ENCODE measurements around the gene ANKS4B. TPM values are rescaled to one million over a fixed set of nuclear protein-coding genes. Genes with fewer than 3 reads are reported as not detected.
"Not testable (repeated sequence)": the region's sequence is repeated elsewhere in the genome, so short reads cannot be mapped to it uniquely, and the experiment has no call there.

ANKS4B gene, protein sequence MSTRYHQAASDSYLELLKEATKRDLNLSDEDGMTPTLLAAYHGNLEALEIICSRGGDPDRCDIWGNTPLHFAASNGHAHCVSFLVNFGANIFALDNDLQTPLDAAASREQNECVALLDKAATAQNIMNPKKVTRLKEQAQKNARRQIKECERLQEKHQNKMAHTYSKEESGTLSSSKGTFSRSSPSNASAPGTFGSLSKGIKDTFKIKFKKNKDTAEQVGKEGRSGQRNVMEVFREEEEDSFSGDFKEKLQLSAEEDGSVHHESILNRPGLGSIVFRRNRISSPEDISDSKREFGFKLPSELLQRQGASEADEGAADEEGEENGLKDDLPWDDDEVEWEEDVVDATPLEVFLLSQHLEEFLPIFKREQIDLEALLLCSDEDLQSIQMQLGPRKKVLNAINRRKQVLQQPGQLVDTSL
- 1 to 10 TPM in 3 of 4 donors, under 1 TPM in 1; 0.14 to 5.6 (median 4.0) TPM for polyA plus RNA-seq (ENCODE audit: insufficient read length in 4 of 4)

DNA sequence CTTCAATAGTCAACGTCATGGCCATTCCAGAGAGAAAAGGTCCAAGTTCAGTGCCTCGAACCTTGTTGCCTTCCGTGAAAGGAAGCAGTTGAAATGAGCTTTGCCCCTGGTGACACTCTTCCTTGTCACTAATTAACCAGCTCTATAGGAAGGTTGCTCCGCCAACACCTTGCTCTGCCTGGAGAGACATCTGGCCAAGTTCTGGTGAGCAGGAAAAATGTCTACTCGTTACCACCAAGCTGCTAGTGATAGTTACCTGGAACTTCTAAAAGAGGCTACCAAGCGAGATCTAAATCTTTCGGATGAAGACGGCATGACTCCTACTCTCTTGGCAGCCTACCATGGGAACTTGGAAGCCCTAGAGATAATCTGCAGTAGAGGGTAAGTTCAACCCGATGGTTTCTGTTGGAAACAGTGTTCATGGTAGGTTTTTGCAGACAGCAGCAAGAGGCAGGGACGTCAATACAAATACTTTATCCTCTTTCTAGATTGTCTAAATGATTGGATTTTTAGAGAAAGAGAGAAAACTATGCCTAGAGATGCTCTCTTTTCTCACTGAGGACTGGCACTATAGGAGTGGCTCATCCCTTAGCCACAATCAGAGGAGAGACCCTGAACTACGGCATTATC is at the start of gene ANKS4B:
Gene ANKS4B, plus strand, starts transcription at position 179 of the 630 bp plus-strand sequence. Its CDS starts 39 bp downstream, at position 218.
- DNase-seq (ENCODE audit: low read depth in 4 of 4, low spot score in 3 of 4), result peak in 1 of 4 donors; percentile 22

DNA sequence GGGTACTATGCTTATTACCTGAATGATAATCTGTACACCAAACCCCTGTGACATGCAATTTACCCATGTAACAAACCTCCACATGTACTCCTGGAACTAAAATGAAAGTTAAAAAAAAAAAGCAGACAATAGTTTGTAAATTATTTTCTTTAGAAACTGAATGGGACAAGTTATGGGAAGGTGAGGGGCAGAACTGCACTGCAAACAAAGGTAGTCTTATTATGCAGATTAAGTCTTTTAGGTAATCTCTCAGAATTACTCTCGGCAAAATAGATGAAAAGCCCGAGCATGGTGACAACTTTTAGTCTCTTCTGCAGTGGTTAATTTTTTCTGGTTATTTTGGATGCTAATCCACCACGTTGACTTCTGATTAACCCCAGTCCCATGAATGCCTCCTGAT is 49.5 kb upstream of the ANKS4B start:
- DNase-seq (ENCODE audit: low read depth in 4 of 4, low spot score in 3 of 4), result no peak

DNA sequence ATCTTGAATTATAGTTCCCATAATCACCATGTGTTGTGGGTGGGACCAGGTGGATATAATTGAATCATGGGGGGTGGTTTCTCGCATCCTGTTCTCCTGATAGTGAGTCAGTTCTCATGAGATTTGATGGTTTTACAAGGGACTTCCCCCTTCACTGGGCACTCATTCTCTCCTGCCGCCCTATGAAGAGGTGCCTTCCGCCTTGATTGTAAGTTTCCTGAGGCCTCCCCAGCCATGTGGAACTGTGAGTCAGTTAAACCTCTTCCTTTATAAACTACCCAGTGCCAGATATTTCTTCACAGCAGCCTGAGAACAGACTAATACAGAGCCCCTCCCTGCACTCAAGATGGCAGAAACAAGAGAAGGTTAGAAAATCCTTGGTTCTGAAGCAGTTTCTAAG is 48.7 kb upstream of the ANKS4B start:
- DNase-seq (ENCODE audit: low read depth in 4 of 4, low spot score in 3 of 4), result no peak

DNA sequence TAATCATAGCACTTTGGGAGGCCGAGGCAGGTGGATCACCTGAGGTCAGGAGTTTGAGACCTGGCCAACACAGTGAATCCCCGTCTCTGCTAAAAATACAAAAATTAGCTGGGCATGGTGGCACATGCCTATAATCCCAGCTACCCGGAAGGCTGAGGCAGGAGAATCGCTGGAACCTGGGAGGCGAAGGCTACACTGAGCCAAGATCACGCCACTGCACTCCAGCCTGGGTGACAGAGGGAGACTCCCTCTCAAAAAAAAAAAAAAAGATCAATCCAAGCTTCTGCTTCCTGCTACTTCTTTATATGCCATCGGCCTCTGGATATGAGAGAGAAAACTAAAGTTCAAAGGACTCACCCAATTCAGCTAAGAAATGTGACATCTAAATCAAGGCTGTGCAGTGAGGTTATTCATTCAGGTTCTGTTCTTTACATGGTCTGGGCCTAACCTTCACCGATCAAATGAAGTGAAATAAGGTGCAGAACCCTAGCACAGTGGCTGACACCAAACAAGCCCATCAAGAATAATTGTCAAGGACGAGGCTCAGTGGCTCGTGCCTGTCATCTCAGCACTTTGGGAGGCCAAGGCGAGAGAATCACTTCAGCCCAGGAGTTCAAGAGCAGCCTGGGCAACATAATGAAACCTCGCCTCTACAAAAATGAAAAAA is 47.7 kb upstream of the ANKS4B start:
- DNase-seq (ENCODE audit: low read depth in 4 of 4, low spot score in 3 of 4), result no peak

DNA sequence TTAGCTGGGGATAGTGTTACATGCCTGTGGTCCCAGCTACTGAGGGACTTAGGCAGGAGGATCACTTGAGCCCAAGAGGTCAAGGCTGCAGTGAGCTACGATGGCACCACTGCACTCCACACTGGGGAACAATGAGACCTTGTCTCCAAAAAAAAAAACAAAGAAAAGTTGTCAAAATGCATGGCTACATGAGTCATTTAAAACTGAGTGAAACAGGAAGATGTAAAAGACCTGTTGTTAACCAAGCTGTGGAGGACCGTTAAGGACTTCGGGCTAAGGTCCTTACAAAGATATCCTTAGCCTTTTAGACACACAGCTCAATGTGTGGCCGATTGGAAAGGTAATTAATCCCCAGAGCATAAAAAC is 47.2 kb upstream of the ANKS4B start:
- DNase-seq (ENCODE audit: low read depth in 4 of 4, low spot score in 3 of 4), result no peak

DNA sequence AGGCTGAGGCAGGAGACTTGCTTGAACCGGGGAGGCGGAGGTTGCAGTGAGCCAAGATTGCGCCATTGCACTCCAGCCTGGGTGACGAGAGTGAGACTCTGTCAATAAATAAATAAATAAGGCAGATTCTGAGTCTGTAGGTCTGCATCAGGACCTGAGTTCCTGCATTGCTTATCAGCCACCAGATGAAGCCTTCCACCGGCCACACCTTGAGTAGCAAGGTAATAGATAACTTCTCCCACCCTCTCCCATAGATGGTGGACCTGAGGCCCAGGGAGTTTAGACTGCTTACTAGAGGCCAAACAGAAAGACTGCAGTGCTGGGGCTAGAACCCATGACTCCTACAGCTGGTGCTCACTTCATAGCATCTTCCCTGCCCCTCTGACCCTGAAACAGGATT is 44.2 kb upstream of the ANKS4B start:
- no peak for DNase-seq (ENCODE audit: low read depth in 4 of 4, low spot score in 3 of 4)

DNA sequence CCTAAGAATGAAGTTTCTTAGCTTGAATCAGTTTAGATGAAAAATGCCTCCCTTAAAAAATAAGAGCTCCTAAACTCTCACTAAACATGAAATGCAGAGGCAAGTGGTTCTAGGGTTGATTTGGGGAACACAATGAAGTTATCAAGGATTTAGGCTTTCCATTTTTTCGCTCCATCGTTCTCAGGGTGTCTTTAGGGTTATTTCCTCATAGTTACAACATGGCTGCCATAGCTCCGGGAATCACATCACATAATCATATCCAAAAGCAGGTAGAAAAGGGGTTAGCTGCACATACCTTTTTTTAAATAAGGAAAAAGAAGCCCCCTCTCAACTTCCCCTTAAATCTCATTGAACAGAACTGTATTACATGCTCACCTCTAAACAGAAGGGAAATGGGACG is 43.5 kb upstream of the ANKS4B start:
- no peak for DNase-seq (ENCODE audit: low read depth in 4 of 4, low spot score in 3 of 4)

DNA sequence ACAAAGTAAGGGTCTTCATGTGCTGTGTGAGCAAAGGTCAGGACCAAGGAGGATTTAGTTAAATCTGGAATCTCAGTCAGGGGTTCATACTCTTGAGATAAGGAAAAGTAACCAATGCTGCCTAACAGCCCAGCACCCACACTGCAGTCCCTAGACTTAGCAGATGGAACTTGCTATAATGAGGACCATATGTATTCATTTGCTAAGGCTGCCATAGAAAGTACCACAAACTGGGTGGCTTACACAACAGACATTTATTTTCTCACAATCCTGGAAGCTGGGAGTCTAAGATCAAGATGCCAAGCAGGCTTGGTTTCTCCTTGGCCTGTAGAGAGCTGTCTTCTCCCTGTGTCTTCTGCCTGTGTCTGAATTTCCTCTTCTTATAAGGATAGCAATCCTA is 42.9 kb upstream of the ANKS4B start:
- DNase-seq (ENCODE audit: low read depth in 4 of 4, low spot score in 3 of 4), result no peak

DNA sequence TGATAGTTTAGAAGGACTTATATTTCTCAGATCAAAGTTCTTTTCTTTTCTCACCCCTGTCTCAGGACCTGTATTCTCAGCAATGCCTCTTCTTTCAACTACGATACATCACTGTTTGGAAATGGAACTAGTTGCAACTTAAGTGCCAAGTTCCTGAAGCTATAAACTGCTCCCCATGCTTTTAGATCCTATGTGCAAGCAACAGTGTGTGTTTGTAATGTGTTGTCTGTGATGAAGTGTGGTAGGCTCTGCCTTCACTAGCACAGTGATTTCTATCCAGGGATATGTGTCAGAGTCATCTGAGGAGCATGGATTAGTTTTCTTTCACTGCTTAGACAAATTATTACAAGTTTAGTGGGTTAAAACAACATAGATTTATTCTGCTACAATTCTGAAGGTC is 40.5 kb upstream of the ANKS4B start:
- DNase-seq (ENCODE audit: low read depth in 4 of 4, low spot score in 3 of 4), result no peak

DNA sequence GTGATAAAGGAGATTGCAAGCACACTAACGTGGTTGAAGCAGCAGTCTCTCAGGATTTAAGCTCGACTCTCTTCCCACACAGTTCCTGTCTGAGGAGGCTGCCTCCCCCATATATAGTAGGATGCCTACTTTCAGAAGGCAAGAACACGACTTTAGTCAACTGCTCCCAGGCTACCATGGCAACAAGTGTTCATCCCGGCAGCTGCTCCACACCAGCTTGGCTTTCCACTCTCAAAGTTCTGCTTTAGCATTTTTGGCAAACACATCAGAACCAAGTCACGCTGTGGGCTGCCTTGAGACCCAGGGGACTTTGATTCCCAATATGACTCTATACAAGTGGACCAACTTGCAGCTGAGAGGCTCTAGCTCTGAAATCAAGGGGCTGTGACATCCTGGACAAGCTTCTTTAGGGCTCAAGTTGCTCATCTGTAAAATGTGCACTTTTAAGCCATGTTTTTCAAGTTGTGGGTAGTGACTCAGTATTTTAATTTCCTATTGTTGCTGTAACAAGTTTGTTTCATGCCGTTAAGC is 38.7 kb upstream of the ANKS4B start:
- DNase-seq (ENCODE audit: low read depth in 4 of 4, low spot score in 3 of 4), result no peak

DNA sequence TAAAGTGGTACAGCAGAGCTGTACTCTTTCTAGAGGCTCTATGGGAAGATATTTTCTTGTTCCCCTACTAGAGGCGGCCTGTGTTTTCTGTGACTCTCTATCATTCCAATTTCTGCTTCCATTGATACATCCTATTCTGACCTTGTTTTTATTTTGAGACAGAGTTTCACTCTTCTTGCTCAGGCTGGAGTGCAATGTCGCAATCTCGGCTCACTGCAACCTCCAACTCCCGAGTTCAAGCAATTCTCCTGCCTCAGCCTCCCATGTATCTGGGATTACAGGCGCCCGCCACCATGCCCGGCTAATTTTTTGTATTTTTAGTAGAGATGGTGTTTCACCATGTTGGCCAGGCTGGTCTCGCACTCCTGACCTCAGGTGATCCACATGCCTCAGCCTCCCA is 38.2 kb upstream of the ANKS4B start:
- not testable (repeated sequence) for DNase-seq (ENCODE audit: low read depth in 4 of 4, low spot score in 3 of 4)

DNA sequence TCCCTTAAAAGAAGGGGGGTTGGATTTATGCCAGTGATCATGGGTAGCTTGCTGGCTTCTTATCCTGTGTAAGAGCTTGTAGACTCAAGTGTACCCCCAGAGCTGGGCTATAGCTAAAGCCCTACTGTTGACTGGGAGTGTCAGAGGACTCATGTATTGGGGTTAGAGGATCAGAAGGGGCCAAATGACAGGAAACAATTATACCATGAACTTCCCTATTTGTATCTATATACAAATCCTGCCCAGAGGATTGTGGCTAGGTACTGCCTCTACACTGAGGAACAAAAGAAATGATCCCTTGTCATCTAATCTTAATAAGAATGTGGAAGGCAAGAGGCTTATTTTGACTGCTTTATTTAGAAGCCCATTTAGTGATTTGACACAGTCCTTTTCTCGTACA is 36.4 kb upstream of the ANKS4B start:
- DNase-seq (ENCODE audit: low read depth in 4 of 4, low spot score in 3 of 4), result no peak

DNA sequence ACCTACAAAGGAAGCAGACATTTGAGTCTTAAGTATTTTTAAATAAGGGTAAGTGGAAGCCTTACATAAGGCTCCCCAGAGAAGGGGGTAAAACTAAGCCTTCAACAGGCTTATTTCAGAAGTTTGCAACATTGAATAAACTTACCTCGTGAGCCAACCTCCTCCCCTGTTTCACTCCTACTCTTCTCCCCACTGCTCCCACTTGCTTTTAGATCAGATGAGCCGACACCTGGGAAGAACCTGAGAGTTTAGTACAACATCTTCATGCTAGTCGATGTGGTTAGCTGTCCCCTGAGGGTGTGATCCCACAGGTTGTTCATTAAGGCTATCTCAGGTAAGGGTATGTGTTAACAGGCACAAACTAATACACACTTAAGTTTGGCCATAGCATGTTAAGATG is 35.9 kb upstream of the ANKS4B start:
- DNase-seq (ENCODE audit: low read depth in 4 of 4, low spot score in 3 of 4), result no peak

DNA sequence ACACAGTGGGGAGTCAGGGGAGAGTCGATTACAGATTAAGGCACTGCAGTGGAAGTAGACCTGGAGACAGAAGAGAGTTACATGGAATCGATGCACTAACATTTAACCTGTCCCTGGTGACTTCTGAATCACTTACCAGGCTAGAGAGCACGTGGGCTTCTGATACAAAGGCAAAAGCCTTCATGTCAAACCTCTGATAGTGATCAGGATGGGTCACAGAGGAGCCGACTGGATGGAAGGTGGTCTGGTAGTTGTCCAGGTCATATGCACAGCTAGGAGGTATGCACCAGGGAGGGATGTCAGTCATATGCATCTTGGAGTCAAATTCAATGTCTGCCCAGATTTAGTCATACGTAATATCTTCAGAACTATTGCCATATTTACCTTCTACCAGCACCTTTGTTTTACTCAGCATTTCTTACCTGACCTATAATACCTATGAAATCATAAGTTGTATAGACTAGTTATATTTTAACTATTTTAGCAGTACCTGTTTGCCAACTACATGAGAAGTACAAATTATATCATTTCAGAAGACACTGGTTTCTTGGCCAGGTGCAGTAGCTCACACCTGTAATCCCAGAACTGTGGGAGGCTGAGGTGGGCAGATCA is 33.8 kb upstream of the ANKS4B start:
- no peak for DNase-seq (ENCODE audit: low read depth in 4 of 4, low spot score in 3 of 4)

DNA sequence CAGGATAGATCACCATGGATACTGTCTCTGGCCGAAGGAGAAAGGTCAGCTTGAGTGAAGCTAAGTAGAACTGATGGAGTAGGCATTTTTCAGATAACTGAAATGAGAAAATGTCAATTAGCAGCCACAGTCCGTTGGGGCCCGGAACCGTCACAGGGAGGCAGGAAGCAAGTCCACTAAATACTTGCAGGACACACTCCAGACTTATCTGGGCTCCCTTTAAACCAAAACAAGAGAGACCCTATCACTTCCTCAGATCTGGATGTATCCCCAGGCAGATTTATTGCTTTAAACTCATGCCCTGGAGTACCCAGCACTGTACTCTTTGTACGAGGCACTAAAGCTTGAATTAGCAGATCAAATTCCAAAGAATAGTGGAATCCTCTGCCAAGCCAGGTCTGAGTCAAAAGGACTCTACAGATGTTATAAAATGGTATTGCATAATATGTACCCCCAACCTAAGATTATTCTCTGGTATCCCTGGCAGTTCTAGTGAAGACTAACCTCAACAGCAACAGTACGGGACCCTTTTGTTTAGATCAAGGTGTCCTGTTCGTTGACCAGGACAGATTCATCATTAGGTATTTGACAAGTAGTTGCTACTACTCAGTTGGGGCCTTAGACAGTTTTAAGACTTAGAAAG is 30.2 kb upstream of the ANKS4B start:
- DNase-seq (ENCODE audit: low read depth in 4 of 4, low spot score in 3 of 4), result no peak

DNA sequence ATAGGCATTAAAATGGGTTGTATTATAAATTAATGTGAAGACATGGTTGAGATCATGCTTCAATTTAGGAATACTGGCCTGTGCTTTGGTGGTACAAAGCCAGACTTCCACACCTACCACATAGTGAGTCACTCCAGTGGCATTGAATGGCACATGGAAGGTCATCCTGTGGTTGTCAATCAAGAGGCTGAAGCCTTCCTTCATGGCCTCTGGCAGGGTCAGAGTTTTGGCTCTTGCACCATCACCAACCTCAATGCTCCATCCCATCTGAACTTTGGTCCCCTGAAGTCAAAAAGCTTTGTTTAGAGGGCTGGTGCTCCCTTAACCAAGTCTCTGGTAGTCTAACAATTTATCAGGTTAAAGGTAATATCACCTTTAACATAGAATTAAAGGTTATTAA is 28.2 kb upstream of the ANKS4B start:
- no peak for DNase-seq (ENCODE audit: low read depth in 4 of 4, low spot score in 3 of 4)

DNA sequence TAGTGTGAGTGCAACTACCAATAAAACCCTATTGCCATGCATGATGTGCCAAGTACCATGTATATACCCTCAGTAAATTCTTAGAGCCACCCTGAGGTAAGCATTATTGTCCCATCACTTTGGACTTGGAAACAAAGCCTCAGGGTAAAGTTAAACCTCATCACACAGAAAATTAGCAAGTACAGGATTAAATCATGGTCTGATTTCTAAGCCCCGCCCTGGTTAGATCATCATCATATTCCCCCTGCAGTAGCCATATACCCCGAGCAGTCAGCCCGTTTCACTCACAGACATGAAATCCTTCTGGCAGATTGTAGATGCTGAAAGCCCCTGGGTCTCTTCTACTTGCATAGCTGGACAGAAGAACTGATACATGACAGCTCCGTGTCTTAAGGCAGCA is 26.9 kb upstream of the ANKS4B start:
- no peak for DNase-seq (ENCODE audit: low read depth in 4 of 4, low spot score in 3 of 4)

DNA sequence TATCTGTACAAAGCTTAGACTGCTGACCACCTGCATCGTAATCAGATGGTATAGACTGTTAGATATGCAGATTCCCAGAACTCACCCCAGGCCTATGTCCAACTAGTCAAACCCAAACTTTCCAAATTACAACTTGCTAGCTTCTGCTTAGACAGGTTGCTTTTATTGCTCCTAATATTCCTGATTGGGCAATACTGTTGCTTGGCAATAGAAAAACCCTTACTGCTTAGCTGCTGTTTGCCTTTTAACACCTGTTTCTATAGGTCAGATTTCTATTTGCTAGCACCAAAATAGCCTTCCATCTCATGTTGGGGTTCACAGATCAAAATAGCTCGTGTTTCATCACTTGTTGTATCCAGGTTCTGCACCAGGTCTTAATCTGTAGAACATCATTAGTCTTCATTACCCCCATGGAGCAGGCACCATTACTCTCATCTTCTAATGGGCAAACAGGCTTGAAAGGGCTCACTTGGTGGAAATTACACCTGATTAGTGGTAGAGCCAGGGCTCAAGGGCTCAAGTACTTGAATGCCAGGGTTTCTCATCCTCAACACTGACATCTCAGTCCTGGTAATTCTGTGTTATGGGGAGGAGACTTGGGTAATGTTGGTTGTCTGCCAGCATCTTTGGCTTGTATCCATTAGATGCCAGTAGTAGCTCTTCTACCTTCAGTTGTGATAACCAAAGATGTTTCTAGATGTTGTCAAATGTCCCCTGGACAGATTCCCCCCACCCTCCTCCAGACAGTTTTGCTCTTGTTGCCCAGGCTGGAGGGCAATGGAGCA is 24.9 kb upstream of the ANKS4B start:
- no peak for DNase-seq (ENCODE audit: low read depth in 4 of 4, low spot score in 3 of 4)

DNA sequence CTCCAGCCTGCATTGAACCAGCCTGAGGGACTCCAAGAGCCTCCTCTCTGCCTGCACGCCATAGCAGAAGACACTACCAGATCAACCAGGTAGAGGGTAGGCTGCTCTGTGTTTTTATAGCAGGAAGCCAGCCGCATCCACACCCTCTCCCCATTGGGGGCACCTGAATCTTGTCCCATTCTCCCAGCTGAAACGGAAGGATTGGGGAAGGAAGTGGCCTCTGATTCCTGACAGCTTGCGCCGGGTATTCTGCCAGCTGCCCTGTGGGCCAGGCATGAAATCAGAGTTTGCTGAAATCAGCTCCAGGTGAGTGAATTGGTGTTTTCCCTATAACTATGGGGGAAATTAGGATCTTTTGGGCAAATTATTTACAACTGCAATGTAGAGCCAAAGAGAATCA is 22.0 kb upstream of the ANKS4B start, which contains the start of gene ZP2:
Gene ZP2, minus strand, starts transcription at position 89 of the 400 bp plus-strand sequence. Its CDS starts 27 bp downstream, at position 62.
- DNase-seq (ENCODE audit: low read depth in 4 of 4, low spot score in 3 of 4), result no peak

DNA sequence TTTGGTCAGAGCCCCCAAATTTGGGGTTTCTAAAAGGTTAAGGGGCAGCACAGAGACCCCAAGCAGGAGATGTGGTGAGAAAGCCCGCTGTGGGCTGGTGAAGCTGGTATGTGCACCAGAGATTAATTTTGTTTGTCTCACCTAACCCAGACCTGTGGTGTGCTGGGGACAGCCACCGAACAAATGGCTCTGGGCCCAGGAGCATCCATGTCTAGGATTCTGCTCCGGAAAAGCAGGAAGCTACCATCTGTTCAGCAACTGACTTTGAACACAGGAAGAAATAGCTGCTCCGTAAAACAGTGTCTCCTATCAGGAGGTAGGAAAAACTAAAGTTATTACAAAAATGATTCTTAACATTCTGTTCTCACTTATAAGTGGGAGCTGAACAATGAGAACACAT is 19.4 kb upstream of the ANKS4B start:
- DNase-seq (ENCODE audit: low read depth in 4 of 4, low spot score in 3 of 4), result no peak
